GM21526 (cell line): ENCODE results near the gene SYNGR3.
A peak's percentile ranks its signal among the peaks of the same experiment; 100 is the strongest.

Source experiments
- ATAC-seq: cut with Tn5 transposase; IDR thresholded peaks from one replicate; pipeline ENCODE4 v1.9.1; 2021; ENCODE audit warnings: moderate library complexity; ENCODE audit not compliant: unreplicated experiment, low FRiP score

Gene SYNGR3

DNA sequence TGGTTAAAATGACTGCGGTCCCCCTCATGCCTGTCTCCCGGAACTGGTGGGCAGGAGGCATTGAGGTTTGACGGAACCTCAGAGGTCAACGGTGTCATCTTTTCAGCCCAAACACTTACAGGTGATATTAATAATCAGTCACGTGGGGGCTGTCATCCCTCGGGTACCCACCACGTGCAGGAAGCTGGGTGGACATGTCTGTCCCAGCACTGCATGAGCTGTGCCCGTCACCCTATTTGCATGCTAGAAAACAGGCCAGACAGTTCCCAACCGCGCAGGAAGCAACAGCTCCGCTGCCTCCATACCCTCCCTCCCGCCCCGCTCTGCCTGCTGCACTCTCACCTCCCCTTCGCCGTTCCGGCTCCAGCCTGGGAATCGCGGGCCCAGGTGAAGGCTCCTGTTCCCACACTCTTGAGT is 1.4 kb downstream of the SYNGR3 start:
- ATAC-seq: no peak

GRCh38 chr16:1991588-1991947 is 1.8 kb downstream of the SYNGR3 start:
- no peak for ATAC-seq

DNA sequence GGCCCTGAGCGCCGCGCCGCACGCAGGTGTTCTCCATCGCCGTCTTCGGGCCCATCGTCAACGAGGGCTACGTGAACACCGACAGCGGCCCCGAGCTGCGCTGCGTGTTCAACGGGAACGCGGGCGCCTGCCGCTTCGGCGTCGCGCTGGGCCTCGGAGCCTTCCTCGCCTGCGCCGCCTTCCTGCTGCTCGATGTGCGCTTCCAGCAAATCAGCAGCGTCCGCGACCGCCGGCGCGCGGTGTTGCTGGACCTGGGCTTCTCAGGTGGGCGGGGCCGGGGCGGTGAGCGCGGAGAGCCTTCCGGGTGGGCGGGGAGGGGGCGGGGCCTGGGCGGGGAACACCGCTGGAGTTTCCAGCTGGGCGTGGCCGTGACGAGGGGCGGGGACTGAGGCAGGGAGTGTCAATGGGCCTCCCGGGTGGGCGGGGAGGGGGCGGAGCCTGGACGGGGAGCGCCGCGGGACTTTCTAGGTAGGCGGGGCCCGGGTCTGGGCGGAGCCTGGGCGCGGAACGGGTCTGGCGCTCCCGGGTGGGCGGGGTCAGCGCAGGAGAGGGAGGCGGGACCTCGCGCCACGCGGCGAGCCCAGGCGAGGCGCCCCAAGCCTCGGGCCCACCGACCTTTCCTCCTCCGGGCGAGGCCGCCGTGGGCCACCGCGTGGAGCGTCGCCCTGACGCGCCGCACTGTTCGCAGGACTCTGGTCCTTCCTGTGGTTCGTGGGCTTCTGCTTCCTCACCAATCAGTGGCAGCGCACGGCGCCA is 2.4 kb downstream of the SYNGR3 start:
- ATAC-seq: peak; percentile 39

DNA sequence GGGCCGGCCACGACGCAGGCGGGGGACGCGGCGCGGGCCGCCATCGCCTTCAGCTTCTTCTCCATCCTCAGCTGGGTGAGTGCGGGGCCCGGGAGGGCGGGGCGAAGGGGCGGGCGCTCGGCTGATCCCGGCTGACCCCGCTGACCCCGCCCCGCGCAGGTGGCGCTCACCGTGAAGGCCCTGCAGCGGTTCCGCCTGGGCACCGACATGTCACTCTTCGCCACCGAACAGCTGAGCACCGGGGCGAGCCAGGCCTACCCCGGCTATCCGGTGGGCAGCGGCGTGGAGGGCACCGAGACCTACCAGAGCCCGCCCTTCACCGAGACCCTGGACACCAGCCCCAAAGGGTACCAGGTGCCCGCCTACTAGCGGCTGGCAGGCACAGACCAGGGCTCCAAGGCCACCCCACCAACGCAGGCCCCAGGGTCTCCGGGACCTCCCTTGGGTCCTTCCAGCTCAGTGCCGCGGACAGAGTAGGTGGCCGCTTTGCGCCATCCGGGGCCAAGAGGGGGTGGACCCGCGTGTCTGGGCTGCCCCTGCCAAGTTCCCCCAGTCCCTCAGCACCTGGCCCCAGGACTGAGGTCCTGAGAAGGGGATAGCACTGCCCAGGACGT is 3.0 kb downstream of the SYNGR3 start:
- ATAC-seq: no peak

DNA sequence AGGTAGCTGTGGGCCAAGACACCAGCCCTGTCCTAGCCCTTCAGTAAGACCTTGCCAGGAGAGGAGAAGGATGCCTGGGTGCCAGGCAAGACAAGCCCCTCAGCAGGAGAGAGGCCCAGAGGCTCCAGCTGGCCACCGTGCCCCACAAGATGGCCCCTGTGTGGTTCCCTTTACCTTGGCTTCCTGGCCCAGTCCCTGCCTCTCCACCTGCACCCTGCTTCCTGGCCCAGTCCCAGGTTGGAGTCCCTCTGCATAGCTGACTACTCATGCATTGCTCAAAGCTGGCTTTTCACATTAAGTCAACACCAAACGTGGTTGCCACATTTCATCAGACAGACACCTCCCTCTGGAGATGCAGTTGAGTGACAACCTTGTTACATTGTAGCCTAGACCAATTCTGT is 4.0 kb downstream of the SYNGR3 start:
- ATAC-seq: no peak

- ATAC-seq: no peak
These were observed 8.0 kb downstream of the SYNGR3 start for GRCh38 chr16:1997494-1998359.

- no peak for ATAC-seq
These were observed 8.6 kb downstream of the SYNGR3 start for GRCh38 chr16:1998360-1998835.

DNA sequence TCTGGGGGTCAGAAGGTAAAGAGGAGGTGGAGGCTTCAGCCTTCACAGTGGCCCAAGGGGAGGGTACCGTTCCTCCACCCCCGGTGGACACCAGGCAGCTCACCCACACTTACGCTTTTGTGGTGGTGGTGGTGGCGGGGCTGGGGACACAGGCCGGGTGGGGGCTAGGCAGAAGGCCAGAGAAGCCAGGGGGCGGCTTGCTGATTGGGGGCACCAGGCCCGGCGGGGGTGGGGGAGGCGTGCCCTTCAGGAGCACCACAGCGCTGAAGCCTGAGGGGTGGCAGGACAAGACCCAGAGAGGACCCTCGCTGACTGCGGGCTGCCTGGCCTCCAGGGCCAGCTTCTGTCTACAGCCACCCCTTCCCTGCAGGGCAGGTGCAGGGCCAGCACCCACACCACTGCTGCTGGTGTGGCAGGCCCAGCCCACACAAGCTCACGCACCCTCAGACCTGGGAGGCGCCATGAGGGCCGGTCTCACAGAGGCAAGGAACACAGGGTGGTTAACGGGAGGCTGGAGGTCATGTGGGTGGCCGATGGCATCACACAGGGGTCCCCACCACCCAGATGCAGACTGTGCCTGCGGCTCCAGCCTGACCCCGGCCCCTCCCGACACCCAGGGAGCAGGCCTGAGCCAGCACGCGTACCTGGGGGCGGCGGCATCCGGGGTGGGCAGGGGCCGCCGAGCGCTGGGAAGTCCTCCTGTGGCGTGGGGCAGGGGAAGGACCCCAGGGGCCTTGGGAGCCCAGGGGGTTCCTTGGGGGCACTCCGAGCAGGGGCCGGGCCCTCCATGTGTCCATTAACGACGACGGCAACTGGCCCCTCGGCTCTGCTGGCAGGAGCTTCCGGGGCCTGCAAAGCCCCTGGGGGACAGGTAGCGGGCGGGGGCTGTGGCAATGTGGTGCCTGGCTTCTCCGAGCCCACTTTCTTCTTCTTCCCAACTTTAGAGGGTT is 9.4 kb downstream of the SYNGR3 start:
- no peak for ATAC-seq

- no peak for ATAC-seq
These were observed 10.2 kb downstream of the SYNGR3 start for GRCh38 chr16:1999866-2000514.

- no peak for ATAC-seq
These were observed 11.3 kb downstream of the SYNGR3 start for GRCh38 chr16:2001035-2001434.

GRCh38 chr16:2001456-2002355 is 11.9 kb downstream of the SYNGR3 start:
- no peak for ATAC-seq

DNA sequence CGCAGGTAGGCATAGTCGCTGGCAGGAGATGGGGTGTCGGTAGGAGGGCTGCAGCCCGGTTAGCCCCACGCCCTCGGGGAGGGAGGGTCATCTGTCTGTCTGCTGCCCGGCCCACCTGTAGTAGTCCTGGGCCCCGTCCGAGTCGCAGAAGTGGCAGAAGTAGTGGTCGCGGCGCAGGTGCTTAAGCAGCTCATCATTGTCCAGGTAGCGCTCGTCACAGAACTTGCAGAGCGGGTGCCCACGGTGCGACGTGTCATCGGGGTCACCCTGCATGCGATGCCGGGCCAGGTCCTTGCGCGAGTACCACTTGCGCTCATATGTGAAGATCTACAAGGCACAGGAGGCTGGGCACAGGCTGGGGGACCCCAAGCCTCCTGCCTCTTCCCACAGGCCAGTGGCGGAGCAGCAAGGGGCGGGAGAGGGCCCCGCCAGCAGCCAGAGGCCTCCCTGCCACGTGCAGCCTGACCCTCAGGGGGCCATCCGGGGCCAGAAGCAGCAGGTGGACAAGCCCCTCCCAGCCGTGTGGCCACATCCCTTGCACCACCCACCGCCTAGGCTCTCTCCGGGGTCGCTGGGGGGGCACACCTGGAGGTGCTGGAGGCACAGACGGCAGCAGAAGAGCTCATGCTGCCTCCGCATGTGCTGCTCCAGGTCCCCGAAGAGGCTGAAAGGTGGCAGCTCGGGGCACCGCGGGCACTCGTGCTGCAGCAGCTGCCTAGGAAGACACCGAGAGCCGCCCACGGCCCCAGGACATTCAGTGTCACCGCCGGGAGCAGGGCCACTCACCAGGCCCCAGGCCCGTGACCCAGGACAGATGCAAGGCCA is 12.8 kb downstream of the SYNGR3 start:
- ATAC-seq: no peak

GRCh38 chr16:2003231-2003826 is 13.6 kb downstream of the SYNGR3 start:
- no peak for ATAC-seq

GRCh38 chr16:2003827-2004641 is 14.3 kb downstream of the SYNGR3 start:
- ATAC-seq: no peak

- ATAC-seq: no peak
These were observed 15.2 kb downstream of the SYNGR3 start for GRCh38 chr16:2004795-2005517.

DNA sequence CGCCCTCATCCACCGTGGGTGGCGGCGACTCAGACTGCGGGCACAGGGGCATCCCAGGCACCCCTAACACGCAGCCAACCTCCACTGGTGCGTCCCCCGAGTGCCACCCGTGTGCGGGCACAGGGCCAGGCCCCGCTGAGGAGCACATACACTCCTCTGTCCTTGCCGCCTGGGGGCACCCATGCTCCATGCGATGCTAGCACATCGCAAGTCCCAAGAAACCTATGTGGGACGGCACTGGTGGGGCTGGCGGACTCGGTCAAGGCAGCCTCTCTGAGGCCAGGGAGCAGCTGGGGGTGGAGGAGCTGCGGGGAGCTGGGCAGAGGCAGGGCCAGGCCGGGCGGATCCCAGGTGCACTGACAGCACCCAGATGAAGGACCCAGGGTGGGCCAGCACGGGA is 15.9 kb downstream of the SYNGR3 start:
- ATAC-seq: no peak
